Measurements from ENCODE around the gene ESRRB. TPM values are rescaled to one million over a fixed set of nuclear protein-coding genes. Genes with fewer than 3 reads are reported as not detected.

ESRRB gene
- total RNA-seq, 1 donor from 2014 or later: 0.74 TPM

- Histone ChIP-seq H3K4me3 (no peak overlapping the region), H3K27me3 (no peaks in the 10 kb centered on the region), H3K36me3 (no peaks in the 10 kb centered on the region), H3K27ac (no peak overlapping the region), H3K4me1 (no peaks in the 10 kb centered on the region), H3K9me3 (no peaks in the 10 kb centered on the region)
- intact Hi-C loops (cut with DNase I): no loop called here
- TF ChIP-seq CTCF (IDR thresholded peaks at IDR 0.05) (no peak), POLR2A (IDR thresholded peaks at IDR 0.05) (no peak), POLR2AphosphoS5 (IDR thresholded peaks at IDR 0.05; ENCODE audit: insufficient read depth in 1 of 2, low read depth in 1 of 2) (no peak)
- DNase-seq (ENCODE audit: extremely low spot score in 2 of 2): no peak
These were observed 29.7 kb downstream of the ESRRB start for GRCh38 chr14:76405627-76406026.

GRCh38 chr14:76407449-76408150 is 31.7 kb downstream of the ESRRB start:
- no peak overlapping the region for H3K27ac ChIP-seq
- no peaks in the 10 kb centered on the region for H3K4me1 ChIP-seq
- H3K36me3 ChIP-seq: no peaks in the 10 kb centered on the region
- intact Hi-C loops (cut with DNase I): no loop called here
- no peak for TF ChIP-seq CTCF (IDR thresholded peaks at IDR 0.05)
- TF ChIP-seq POLR2A (IDR thresholded peaks at IDR 0.05): no peak
- TF ChIP-seq POLR2AphosphoS5 (IDR thresholded peaks at IDR 0.05; ENCODE audit: insufficient read depth in 1 of 2, low read depth in 1 of 2): no peak
- no peaks in the 10 kb centered on the region for H3K27me3 ChIP-seq
- H3K4me3 ChIP-seq: no peak overlapping the region
- no peaks in the 10 kb centered on the region for H3K9me3 ChIP-seq
- no peak for DNase-seq (ENCODE audit: extremely low spot score in 2 of 2)

- DNase-seq (ENCODE audit: extremely low spot score in 2 of 2): no peak
These were observed 32.9 kb downstream of the ESRRB start for GRCh38 chr14:76408877-76409276.

GRCh38 chr14:76412501-76412900 is 36.6 kb downstream of the ESRRB start:
- Histone ChIP-seq H3K4me3 (no peak overlapping the region), H3K27ac (no peak overlapping the region), H3K27me3 (no peaks in the 10 kb centered on the region), H3K36me3 (no peaks in the 10 kb centered on the region), H3K9me3 (no peaks in the 10 kb centered on the region), H3K4me1 (no peaks in the 10 kb centered on the region)
- intact Hi-C loops (cut with DNase I): no loop called here
- no peak for DNase-seq (ENCODE audit: extremely low spot score in 2 of 2)
- TF ChIP-seq POLR2A (IDR thresholded peaks at IDR 0.05): no peak
- TF ChIP-seq POLR2AphosphoS5 (IDR thresholded peaks at IDR 0.05; ENCODE audit: insufficient read depth in 1 of 2, low read depth in 1 of 2): no peak
- no peak for TF ChIP-seq CTCF (IDR thresholded peaks at IDR 0.05)

More at GRCh38 chr14:76408877-76409276, 32.9 kb downstream of the ESRRB start:
- Histone ChIP-seq H3K9me3 (no peaks in the 10 kb centered on the region), H3K27me3 (no peaks in the 10 kb centered on the region), H3K36me3 (no peaks in the 10 kb centered on the region), H3K4me3 (no peak overlapping the region), H3K4me1 (no peaks in the 10 kb centered on the region), H3K27ac (no peak overlapping the region)
- TF ChIP-seq POLR2A (IDR thresholded peaks at IDR 0.05) (no peak), POLR2AphosphoS5 (IDR thresholded peaks at IDR 0.05; ENCODE audit: insufficient read depth in 1 of 2, low read depth in 1 of 2) (no peak), CTCF (IDR thresholded peaks at IDR 0.05) (no peak)
- intact Hi-C loops (cut with DNase I): no loop called here

Measured in vagina (tissue), 2 donors.